AG04449 (cell line): ENCODE measurements around the gene PRRG4.

Experiments
- CTCF ChIA-PET: fragments of 350-600 bp; formaldehyde crosslinking; extraction: SDS; loops from one replicate; lab custom pipeline; 2021; ENCODE audit warnings: antibody characterized with exemption; lab: Yijun Ruan, JAX
- POLR2A ChIA-PET: fragments of 400-600, 350-600 bp; formaldehyde crosslinking; extraction: SDS; loops from one replicate; lab custom pipeline; 2020; ENCODE audit warnings: antibody characterized with exemption, inconsistent platforms; lab: Yijun Ruan, JAX
- DNase-seq: peaks from one replicate; pipeline ENCODE4 v3.0.0-alpha.2; 2010; ENCODE audit warnings: low read depth, low spot score
- H3K4me3 ChIP-seq: 2 replicates; pipeline ENCODE4 v1.5.1; 2011; ENCODE audit warnings: low read depth, mild to moderate bottlenecking, control low read depth, low read length
- CTCF ChIP-seq: IDR thresholded peaks from one replicate; pipeline ENCODE4 v1.5.1; 2011; ENCODE audit warnings: mild to moderate bottlenecking, moderate library complexity, low read length, control low read depth, inconsistent platforms; ENCODE audit not compliant: insufficient read depth; ENCODE audit errors: missing control alignments

The PRRG4 gene

GRCh38 chr11:32792111-32792947 is 37.4 kb upstream of the PRRG4 start:
- DNase-seq: no peak
- H3K4me3 ChIP-seq: no peak overlapping the region
- CTCF ChIA-PET: interaction anchor here (0.7 to 3.6 kb wide), 20 partner anchors 9 to 474 kb away, joined by 3 to 59 read pairs (median 3); no protein-coding TSS in a partner anchor
- POLR2A ChIA-PET: interaction anchor here (0.6 kb wide), 1 partner anchor 191 kb away, joined by 4 read pairs; no protein-coding TSS in a partner anchor
- TF ChIP-seq CTCF: no peak

- ChIA-PET CTCF (interaction anchor here (0.7 to 3.6 kb wide), 14 partner anchors 13 to 469 kb away, joined by 3 to 59 read pairs (median 4); no protein-coding TSS in a partner anchor), POLR2A (no interaction called here)
- H3K4me3 ChIP-seq: no peak overlapping the region
- no peak for DNase-seq
- TF ChIP-seq CTCF: peak; percentile 51
These were observed 36.7 kb upstream of the PRRG4 start for GRCh38 chr11:32792948-32793475.

- DNase-seq: no peak
- ChIA-PET POLR2A (no interaction called here), CTCF (interaction anchor here (0.7 to 2.2 kb wide), 4 partner anchors 9 to 482 kb away, joined by 3 to 8 read pairs (median 4); no protein-coding TSS in a partner anchor)
These were observed 35.3 kb upstream of the PRRG4 start, which contains the start of gene CCDC73 for GRCh38 chr11:32794439-32794838. Gene CCDC73, minus strand, starts transcription at chr11:32794662. Its CDS starts 34,419 bp downstream, at chr11:32760243.

GRCh38 chr11:32796425-32796824 is 33.3 kb upstream of the PRRG4 start:
- no peak for TF ChIP-seq CTCF
- no peak for DNase-seq
- ChIA-PET POLR2A (no interaction called here), CTCF (interaction anchor here (0.9 to 2.2 kb wide), 2 partner anchors 13 to 473 kb away, joined by 4 to 8 read pairs; no protein-coding TSS in a partner anchor)
- no peak overlapping the region for H3K4me3 ChIP-seq

More at GRCh38 chr11:32794439-32794838, 35.3 kb upstream of the PRRG4 start, which contains the start of gene CCDC73:
- TF ChIP-seq CTCF: no peak
- H3K4me3 ChIP-seq: no peak within 1 kb of the TSS

DNA sequence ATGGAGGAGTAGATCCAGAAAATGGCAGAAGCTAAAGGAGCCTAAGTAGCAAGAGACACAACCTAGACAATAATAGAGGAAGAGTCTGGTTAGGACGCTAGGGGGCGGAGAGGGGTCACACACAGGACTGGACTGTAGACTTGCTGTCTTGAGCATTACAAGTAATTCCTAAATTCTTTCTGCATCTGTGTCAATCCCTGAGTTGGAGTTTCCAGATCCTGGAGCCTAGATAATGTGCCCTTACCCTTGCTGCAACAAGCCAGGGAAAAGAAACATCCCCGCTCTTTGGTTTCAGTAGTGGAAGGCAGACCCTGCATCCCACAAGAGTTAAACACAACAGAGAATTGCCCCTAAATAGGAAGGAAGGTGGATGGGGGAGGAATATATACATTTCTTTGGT is 20.4 kb upstream of the PRRG4 start:
- DNase-seq: peak; percentile 24
- H3K4me3 ChIP-seq: no peak overlapping the region
- POLR2A ChIA-PET: no interaction called here
- peak; percentile 81 for TF ChIP-seq CTCF
- CTCF ChIA-PET: interaction anchor here (0.6 to 2.6 kb wide), 19 partner anchors 9 to 485 kb away, joined by 3 to 18 read pairs (median 4); partner anchors contain the start of gene CCDC73
